ENCODE results near the gene KIAA0825.

GRCh38 chr5:94375801-94376200, 242.6 kb downstream of the KIAA0825 start:
- TF ChIP-seq EZH2phosphoT487 (IDR thresholded peaks at IDR 0.05; ENCODE audit: unreplicated experiment) (no peak), POLR2AphosphoS5 (IDR thresholded peaks at IDR 0.05; ENCODE audit: low read depth) (no peak), CTCF (conservative IDR thresholded peaks at IDR 0.05; ENCODE audit: low read depth in 2 of 2) (no peak), CREB1 (CRISPR knock-in tag; IDR thresholded peaks at IDR 0.05; ENCODE audit: low read depth) (no peak), JUNB (IDR thresholded peaks at IDR 0.05; ENCODE audit: unreplicated experiment) (no peak), EZH2 (IDR thresholded peaks at IDR 0.05; ENCODE audit: low read depth, unreplicated experiment) (no peak)

Data from GM23338 (cell line).